Activated T-cell treated with anti-CD3 and anti-CD28 coated beads for 4 hours (primary cell): Measurements from ENCODE around the gene GSS.
"Not testable (repeated sequence)": the region's sequence is repeated elsewhere in the genome, so short reads cannot be mapped to it uniquely, and the experiment has no call there.

Experiments used
- DNase-seq: peaks from one replicate; pipeline ENCODE4 v3.0.0-alpha.2; 2020

Gene GSS

DNA sequence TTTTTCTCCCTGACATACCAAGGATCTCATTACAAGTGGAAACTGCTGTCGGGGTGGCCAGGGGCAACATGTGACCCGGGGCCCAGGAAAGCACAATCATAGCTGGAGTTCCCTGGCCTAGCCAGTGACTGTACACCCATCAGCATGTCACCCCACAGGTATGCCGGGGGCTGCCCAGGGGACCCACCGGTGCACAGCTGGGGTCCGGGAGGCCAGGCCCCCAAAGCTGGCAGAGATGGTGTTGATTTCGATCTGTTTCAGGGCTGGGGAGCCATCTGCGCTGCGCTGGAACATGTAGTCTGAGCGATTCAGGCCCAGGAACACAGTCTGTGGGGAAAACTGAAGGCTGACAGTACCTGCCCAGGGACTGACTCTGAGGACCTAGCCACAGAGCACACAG is 13.3 kb downstream of the GSS start:
- no peak for DNase-seq

DNA sequence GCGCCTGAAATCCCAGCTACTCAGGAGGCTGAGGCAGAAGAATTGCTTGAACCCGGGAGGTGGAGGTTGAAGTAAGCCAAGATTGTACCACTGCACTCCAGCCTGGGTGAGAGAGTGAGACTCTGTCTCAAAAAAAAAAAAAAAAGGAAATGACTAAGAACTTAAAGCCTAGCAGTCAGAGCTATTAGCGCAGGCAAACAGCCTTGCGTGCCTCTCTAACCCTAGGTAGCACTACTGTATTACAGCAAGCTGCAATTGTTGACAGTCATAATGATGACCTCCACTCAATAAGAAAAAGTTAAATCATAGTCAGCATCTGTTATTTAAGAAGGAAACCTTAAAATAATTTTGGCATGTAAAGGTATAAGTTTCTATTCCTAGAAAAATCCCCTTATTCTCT is 14.4 kb downstream of the GSS start:
- DNase-seq: no peak

DNA sequence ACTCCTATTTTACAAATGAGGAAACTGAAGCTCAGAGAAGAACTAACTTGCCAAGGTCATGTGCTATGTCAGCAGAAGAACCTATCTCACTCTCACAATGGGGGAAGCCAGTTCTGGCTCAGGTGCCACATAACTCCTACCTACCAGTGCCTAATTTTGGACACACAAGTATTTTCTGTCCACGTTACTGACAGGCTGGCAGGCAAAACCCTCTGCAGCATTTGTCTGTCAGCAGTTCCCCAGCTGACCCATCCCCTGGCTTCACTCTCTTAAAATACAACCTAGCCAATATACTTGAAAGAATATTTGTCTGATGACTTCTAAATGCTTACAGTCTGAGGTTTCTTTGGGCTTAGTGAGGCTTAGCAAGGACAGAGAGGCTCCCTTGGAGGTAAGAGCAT is 15.5 kb downstream of the GSS start:
- DNase-seq: no peak

GRCh38 chr20:34938466-34939163 is 17.0 kb downstream of the GSS start:
- no peak for DNase-seq

DNA sequence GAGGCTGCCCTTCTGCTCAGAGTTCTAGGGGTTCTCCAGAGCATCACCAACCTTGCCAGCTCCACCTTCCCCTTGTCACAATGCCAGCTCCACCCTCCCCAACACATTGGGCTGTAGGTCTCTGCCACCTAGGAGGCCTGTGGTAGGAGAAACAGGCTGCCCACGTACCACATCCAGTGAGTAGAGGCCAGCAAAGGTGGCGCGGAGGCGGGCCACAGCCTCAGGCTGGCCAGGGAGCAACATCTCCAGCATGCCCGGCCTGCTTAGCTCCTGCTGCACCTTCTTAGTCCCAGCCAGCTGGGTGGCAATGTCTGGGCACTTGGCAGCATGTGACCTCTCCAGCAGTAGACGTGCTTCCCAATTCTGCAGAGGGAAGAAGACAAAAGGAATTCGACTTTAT is 23.8 kb downstream of the GSS start:
- DNase-seq: no peak

DNA sequence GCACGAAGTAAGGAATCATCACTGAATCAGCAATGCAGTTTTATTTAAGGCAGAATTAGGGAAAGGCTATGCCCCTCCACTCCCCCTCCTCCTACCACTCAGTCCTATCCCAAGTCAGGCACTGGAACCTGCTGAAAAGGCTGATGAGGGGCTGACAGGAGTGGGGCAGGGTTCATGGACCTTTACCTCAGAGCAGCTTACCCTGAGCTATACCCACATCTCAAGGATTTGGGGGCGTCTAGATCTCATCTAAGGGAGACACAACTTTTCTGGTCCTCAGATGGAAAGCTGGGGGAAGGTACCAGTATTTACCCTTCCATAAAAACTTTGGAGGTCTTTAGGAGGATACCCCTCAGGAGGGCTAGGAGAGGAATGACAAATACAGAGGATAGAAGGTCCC is 27.2 kb downstream of the GSS start:
- DNase-seq: no peak

- no peak for DNase-seq
Observed at GRCh38 chr20:34927736-34928135, 27.9 kb downstream of the GSS start.

DNA sequence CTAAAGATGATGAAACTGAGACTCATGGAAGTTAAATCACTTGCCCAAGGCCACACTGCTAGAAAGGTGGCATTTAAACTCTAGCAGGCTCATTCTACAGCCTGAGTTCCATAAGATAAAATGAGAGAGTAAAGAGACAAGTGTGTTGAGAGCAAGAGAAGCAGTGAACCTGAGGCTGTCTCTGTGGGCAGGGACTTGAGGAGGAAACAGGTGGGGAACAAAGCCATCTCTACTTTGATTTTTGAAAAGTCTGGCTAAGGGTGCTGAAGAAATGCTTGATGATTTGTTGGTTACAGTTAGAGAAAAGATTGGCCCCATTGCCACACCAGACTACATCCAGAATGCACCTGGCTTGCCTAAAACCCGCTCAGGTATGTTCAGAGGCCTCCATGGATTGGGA is 29.0 kb downstream of the GSS start:
- no peak for DNase-seq

GRCh38 chr20:34925981-34926380 is 29.6 kb downstream of the GSS start:
- DNase-seq: no peak

GRCh38 chr20:34925341-34925740 is 30.3 kb downstream of the GSS start:
- no peak for DNase-seq

- DNase-seq: no peak
Observed at GRCh38 chr20:34923414-34923813, 32.2 kb downstream of the GSS start.

DNA sequence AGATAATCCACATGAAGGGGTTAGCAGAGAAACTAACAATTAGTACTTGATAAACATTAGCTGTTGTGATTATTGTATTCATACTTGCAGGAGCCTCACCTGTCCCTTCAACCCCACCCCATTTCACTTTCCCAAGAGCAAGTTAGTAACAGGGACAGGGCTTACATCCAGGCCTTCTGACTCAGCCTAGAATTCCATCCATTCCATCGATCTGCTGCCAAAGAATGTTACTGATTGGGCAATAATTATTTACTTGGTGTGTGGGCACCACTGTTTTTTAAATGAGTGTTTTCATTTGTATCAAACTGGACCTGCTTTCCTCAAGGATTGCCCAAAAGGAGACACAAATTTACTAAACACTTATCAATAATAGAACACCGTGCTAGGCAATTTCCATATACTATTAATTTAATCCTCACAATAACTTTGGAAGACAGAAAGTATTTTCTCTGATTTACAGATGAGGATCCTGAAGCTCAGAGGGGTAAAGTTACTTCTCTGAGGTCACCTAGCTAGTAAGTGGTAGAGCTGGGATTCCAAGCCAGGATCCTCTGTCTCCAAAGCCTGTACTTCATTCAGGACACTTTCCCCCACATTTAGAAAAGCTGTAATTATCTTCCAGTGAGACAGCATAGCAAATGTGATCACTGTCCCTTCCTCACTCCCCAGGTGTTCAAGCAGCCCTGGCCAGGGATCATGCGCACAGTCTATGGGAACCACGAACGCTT is 32.8 kb downstream of the GSS start:
- DNase-seq: no peak

GRCh38 chr20:34921436-34921835 is 34.2 kb downstream of the GSS start:
- no peak for DNase-seq

- DNase-seq: no peak
Observed at GRCh38 chr20:34920055-34920454, 35.6 kb downstream of the GSS start.

- DNase-seq: no peak
Observed at GRCh38 chr20:34916774-34917354, 38.7 kb downstream of the GSS start.

GRCh38 chr20:34915749-34916455 is 39.7 kb downstream of the GSS start:
- no peak for DNase-seq

DNA sequence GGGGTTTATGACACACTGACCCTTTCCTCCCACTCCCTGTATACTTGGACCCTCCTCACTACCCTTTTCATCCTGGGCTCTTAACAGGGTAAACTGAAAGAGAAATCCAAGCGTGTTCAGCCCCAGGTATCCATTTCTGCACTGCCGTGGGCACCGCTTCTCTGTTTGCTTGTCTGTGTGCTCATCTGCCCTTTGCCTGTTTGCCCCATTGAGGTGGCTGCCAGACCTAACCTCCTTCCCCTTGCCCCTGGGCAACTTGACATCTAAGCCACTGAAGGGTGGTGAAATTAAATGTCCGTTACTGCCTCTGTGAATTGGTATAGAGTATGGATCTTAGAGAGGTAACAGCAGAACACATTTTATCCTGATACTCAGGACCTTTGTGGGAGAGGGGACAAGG is 40.5 kb downstream of the GSS start:
- no peak for DNase-seq

- DNase-seq: no peak
Observed at GRCh38 chr20:34907616-34908469, 47.8 kb downstream of the GSS start.

DNA sequence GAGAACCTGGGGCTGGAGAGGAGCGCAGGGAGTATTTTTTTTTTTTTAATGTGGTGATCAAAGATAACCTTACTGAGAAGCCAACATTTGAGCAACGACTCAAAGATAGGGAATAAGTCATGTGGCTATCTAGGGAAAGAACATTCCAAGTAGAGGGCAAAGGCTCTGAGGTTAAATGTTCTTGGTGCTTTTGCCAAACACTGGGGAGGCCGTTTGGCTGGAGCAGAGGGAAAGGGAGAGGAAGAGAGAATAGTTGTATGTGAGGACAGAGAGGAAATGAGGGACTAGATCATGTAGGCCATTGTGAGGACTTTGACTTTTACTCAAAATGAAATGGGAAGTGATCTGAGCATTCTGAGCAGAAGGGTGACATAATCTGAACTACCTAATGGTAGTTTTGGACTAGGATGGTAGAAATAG is 51.4 kb downstream of the GSS start:
- no peak for DNase-seq

DNA sequence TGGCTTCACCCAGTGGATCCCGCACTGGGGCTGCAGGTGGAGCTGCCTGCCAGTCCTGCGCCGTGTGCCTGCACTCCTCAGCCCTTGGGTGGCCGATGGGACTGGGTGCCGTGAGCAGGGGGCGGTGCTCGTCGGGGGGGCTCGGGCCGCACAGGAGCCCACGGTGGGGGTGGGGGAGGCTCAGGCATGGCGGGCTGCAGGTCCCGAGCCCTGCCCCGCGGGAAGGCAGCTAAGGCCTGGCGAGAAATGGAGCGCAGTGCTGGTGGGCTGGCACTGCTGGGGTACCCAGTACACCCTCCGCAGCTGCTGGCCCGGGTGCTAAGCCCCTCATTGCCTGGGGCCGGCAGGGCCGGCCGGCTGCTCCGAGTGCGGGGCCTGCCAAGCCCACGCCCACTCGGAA is 56.9 kb downstream of the GSS start:
- DNase-seq: not testable (repeated sequence)

- DNase-seq: not testable (repeated sequence)
Observed at GRCh38 chr20:34898129-34898528, 57.5 kb downstream of the GSS start.

GRCh38 chr20:34896086-34896621 is 59.5 kb downstream of the GSS start:
- no peak for DNase-seq
